K562 (cell line): Measurements from ENCODE around the gene ARHGAP4. TPM values are rescaled to one million over a fixed set of nuclear protein-coding genes. Genes with fewer than 3 reads are reported as not detected.

ENCODE experiments used
- CHD2 ChIP-seq: IDR thresholded peaks from 2 replicates; pipeline ENCODE4 v1.6.1; 2011; ENCODE audit warnings: low read depth, low read length
- E2F3 ChIP-seq: fragments of 250-450 bp; sonication (Bioruptor Pico); IDR thresholded peaks from 2 replicates; pipeline ENCODE4 v1.4.0; 2020; ENCODE audit warnings: mild to moderate bottlenecking
- EGR1 ChIP-seq: fragments of 450-650 bp; conservative IDR thresholded peaks from 2 replicates; pipeline ENCODE4 v1.6.1; 2017; ENCODE audit warnings: mild to moderate bottlenecking
- FOS ChIP-seq: IDR thresholded peaks from 3 replicates; pipeline ENCODE4 v1.6.1; 2011; ENCODE audit not compliant: insufficient read length; ENCODE audit errors: extremely low read depth
- GATAD2A ChIP-seq: fragments of 450-650 bp; IDR thresholded peaks from 2 replicates; pipeline ENCODE4 v1.6.1; 2017
- GTF2F1 ChIP-seq: IDR thresholded peaks from 2 replicates; pipeline ENCODE4 v1.6.1; 2011; ENCODE audit warnings: low read depth, low read length, improper control_type of control experiment
- HDAC8 ChIP-seq: fragments of 450-650 bp; IDR thresholded peaks from 2 replicates; pipeline ENCODE4 v1.6.1; 2016; ENCODE audit warnings: mild to moderate bottlenecking, missing genetic modification characterization, moderate library complexity, missing compliant biosample characterization
- NBN ChIP-seq: fragments of 450-650 bp; IDR thresholded peaks from 2 replicates; pipeline ENCODE4 v1.6.1; 2016; ENCODE audit warnings: low read depth, mild to moderate bottlenecking
- NR3C1 ChIP-seq: sonication (generic); formaldehyde crosslinking; IDR thresholded peaks from 2 replicates; pipeline ENCODE4 v1.8.1; 2022; ENCODE audit warnings: missing genetic modification reagents
- POLR2B ChIP-seq: fragments of 450-650 bp; IDR thresholded peaks from 2 replicates; pipeline ENCODE4 v1.6.1; 2018; ENCODE audit warnings: low read depth; ENCODE audit not compliant: partially characterized antibody
- SMC3 ChIP-seq: conservative IDR thresholded peaks from 2 replicates; pipeline ENCODE4 v1.6.1; 2011; ENCODE audit warnings: low read depth, low read length, improper control_type of control experiment; ENCODE audit not compliant: insufficient read depth
- STAT5B ChIP-seq: fragments of 250-450 bp; sonication (Bioruptor Pico); IDR thresholded peaks from 2 replicates; pipeline ENCODE4 v1.8.0; 2021; ENCODE audit warnings: mild to moderate bottlenecking, inconsistent platforms
- TAL1 ChIP-seq: fragments of 450-650 bp; IDR thresholded peaks from 2 replicates; pipeline ENCODE4 v1.6.1; 2016; ENCODE audit warnings: mild to moderate bottlenecking
- ZNF197 ChIP-seq: fragments of 200-800 bp; sonication (Bioruptor generic); IDR thresholded peaks from 2 replicates; pipeline ENCODE4 v1.6.1; 2016; ENCODE audit warnings: low read depth, missing genetic modification characterization, missing compliant biosample characterization
- ZNF311 ChIP-seq: fragments of 250-450 bp; sonication (Bioruptor Pico); IDR thresholded peaks from 2 replicates; pipeline ENCODE4 v1.4.0; 2020; ENCODE audit warnings: mild to moderate bottlenecking, moderate library complexity
- ZNF586 ChIP-seq: fragments of 450-650 bp; formaldehyde crosslinking; conservative IDR thresholded peaks from 2 replicates; pipeline ENCODE4 v1.4.0; 2020; ENCODE audit warnings: mild to moderate bottlenecking, moderate library complexity
- polyA plus RNA-seq, 8 experiments: library from polyadenylated mRNA; depleted of rRNA in 4 of 8; stranded (reverse) in 5 of 8; unstranded in 3 of 8; fragments of >200 nt; fragmentation: Nextera tagmentation in 2 of 8; fragmentation: Illumina TruSeq in 1 of 8; extraction: Ambion mirVana in 2 of 8; extraction: Trizol in 1 of 8; gene quantifications; 2 replicates each; pipeline versions ENCODE4 v1.2.1 to v1.2.3, GENCODE V29; 2011 to 2014; ENCODE audit warnings: inconsistent platforms in 1 of 8, missing spikeins in 1 of 8
- total RNA-seq, 7 experiments: library from RNA; depleted of rRNA in 6 of 7; stranded (reverse); fragments of >200 nt in 6 of 7; fragmentation: Illumina TruSeq in 2 of 7; extraction: Trizol in 2 of 7; gene quantifications; 2 replicates each; pipeline versions ENCODE4 v1.2.1 to v1.2.3, GENCODE V29; 2011 to 2021; ENCODE audit warnings: low replicate concordance in 1 of 7
- TF ChIP-seq, protein P1 (sequence below): fragments of 250-450 bp; sonication (Bioruptor Pico); IDR thresholded peaks from 2 replicates; pipeline ENCODE4 v1.4.0; 2020; ENCODE audit warnings: mild to moderate bottlenecking
- TF ChIP-seq, protein P2 (sequence below): fragments of 250-450 bp; sonication (Bioruptor Pico); IDR thresholded peaks from 2 replicates; pipeline ENCODE4 v1.4.0; 2020; ENCODE audit warnings: mild to moderate bottlenecking, moderate library complexity
- TF ChIP-seq, protein P3 (sequence below): fragments of 250-450 bp; sonication (Bioruptor Pico); IDR thresholded peaks from 2 replicates; pipeline ENCODE4 v1.5.0; 2021; ENCODE audit warnings: mild to moderate bottlenecking, moderate library complexity
- TF ChIP-seq, protein P4 (sequence below): IDR thresholded peaks from 3 replicates; pipeline ENCODE4 v1.6.1; 2011; ENCODE audit warnings: borderline replicate concordance, mild to moderate bottlenecking; ENCODE audit not compliant: insufficient read length, insufficient read depth

ARHGAP4 gene
- total and polyA plus RNA-seq, 9 of the 15 experiments (the other 6 are each of a cell fraction or from before 2014, with no cell fraction given) = 0.30 to 81.8 (median 13.5) TPM

DNA sequence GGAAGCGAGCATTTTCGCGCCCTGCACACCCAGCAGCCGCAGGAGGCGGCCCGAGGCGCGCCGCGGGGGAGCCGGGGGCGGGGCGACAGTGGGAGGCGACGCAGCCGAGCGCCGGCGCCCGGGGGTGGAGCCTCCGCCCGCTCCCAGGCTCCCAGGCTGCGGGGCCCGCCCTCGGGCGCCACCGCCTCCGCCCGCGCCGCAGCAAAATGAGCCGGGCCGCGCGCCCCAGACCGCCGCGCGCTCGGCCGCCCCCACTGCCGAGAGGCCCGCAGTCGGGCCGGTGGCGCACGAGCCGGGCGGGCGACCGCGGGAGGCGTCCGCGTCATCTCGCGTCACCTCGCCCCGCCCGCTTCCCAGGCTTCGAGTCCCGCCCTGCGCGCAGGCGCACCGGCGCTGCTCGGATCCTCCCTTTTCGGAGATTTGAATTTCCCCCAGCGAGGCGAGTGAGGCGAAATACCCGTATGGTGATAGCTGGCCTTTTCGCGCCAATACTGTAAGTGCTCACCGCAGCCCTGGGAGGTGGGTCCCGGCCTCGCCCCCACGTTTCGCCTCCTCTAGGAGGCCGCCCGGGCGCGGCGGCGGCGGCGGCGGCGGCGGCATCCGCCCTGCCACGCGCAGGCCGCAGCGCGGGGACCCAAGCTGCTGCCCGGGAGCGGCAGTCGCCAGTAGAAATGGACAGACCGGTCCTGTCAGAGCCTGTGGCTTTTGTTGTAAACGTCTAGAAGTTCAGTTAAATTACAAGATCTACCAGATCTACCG is 46.5 kb upstream of the ARHGAP4 start, which contains the start of gene TMEM187 (continued):
- TF ChIP-seq, protein P1, sequence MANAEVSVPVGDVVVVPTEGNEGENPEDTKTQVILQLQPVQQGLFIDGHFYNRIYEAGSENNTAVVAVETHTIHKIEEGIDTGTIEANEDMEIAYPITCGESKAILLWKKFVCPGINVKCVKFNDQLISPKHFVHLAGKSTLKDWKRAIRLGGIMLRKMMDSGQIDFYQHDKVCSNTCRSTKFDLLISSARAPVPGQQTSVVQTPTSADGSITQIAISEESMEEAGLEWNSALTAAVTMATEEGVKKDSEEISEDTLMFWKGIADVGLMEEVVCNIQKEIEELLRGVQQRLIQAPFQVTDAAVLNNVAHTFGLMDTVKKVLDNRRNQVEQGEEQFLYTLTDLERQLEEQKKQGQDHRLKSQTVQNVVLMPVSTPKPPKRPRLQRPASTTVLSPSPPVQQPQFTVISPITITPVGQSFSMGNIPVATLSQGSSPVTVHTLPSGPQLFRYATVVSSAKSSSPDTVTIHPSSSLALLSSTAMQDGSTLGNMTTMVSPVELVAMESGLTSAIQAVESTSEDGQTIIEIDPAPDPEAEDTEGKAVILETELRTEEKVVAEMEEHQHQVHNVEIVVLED (CRISPR knock-in tag) = peak; percentile 71
- TF ChIP-seq STAT5B (CRISPR knock-in tag) (no peak), ZNF197 (CRISPR knock-in tag) (no peak), GATAD2A (no peak), CHD2 (no peak), ZNF311 (CRISPR knock-in tag) (no peak), TAL1 (no peak), E2F3 (CRISPR knock-in tag) (peak; percentile 85), GTF2F1 (peak; percentile 43; the same call in 1 of the 2 replicates), SMC3 (0 out of 2 replicates have a peak, but pooled peaks have one; percentile 2), POLR2B (no peak), NR3C1 (CRISPR knock-in tag) (no peak), ZNF586 (CRISPR knock-in tag) (no peak), EGR1 (peak; percentile 62), NBN (no peak), FOS (no peak), HDAC8 (tag) (0 out of 2 replicates have a peak, but pooled peaks have one; percentile 39)
- TF ChIP-seq, protein P2, sequence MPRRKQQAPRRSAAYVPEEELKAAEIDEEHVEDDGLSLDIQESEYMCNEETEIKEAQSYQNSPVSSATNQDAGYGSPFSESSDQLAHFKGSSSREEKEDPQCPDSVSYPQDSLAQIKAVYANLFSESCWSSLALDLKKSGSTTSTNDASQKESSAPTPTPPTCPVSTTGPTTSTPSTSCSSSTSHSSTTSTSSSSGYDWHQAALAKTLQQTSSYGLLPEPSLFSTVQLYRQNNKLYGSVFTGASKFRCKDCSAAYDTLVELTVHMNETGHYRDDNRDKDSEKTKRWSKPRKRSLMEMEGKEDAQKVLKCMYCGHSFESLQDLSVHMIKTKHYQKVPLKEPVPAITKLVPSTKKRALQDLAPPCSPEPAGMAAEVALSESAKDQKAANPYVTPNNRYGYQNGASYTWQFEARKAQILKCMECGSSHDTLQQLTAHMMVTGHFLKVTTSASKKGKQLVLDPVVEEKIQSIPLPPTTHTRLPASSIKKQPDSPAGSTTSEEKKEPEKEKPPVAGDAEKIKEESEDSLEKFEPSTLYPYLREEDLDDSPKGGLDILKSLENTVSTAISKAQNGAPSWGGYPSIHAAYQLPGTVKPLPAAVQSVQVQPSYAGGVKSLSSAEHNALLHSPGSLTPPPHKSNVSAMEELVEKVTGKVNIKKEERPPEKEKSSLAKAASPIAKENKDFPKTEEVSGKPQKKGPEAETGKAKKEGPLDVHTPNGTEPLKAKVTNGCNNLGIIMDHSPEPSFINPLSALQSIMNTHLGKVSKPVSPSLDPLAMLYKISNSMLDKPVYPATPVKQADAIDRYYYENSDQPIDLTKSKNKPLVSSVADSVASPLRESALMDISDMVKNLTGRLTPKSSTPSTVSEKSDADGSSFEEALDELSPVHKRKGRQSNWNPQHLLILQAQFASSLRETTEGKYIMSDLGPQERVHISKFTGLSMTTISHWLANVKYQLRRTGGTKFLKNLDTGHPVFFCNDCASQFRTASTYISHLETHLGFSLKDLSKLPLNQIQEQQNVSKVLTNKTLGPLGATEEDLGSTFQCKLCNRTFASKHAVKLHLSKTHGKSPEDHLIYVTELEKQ (CRISPR knock-in tag) = no peak
- TF ChIP-seq, protein P3, sequence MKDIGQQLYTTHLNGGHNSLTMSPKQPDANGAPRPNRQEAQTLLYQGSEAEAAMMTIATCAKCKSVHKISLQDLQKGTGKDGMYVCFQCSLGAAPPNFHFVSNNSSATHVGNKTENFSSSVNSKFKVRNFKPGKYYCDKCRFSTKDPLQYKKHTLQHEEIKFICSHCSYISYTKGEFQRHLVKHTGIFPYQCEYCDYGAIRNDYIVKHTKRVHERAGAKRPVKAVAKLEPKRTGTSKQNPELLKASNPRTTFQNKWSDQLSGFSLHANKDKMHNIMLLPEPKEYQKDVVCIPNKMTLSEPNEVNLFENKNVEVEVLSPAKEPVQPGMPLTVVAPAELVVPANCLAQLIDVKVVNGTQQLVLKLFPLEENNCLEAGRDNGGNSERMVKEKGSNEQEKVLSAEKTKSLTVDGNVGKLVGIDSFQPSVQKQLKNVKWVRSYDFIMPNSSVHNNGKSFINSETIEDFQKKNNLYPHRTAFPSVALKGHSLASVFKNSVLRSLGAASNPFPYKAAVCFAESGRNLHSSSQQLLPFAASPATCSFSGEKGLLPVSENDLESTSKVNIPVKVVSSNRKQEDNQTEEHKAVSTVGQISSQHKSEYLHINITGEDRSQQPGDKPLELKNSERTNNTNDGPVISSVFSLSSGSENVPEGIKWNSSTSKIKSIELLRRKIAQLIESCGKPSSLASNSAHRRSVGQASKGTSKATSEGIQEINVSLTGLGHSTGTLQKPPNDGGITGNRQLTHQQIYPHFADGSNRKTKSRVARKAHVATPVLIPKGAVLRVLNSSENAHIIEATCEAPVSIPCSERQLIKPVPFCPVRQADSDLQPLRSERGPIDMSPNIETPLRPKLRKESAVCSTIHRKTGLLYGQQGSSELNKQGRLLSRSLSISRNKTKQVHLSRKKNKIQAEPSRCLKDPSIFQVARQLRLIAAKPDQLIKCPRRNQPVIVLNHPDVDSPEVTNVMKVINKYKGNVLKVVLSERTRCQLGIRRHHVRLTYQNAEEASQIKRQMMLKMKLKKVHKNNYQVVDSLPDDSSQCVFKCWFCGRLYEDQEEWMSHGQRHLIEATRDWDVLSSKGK (CRISPR knock-in tag) = no peak
- TF ChIP-seq, protein P4, sequence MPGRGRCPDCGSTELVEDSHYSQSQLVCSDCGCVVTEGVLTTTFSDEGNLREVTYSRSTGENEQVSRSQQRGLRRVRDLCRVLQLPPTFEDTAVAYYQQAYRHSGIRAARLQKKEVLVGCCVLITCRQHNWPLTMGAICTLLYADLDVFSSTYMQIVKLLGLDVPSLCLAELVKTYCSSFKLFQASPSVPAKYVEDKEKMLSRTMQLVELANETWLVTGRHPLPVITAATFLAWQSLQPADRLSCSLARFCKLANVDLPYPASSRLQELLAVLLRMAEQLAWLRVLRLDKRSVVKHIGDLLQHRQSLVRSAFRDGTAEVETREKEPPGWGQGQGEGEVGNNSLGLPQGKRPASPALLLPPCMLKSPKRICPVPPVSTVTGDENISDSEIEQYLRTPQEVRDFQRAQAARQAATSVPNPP = no peak
